GM12878 (cell line): ENCODE measurements around the gene INSYN2B. TPM values are rescaled to one million over a fixed set of nuclear protein-coding genes. Genes with fewer than 3 reads are reported as not detected.

Source experiments
- ATAC-seq: fragments of 200-7000 bp; cut with Tn5 transposase; 3 replicates; pipeline ENCODE4 v1.9.1; 2020; ENCODE audit warnings: mild to moderate bottlenecking, moderate library complexity
- BruUV-seq: library from RNA; stranded (reverse); fragments of 400-500 nt; replicated peaks from 2 replicates; lab custom pipeline; 2021; lab: Mats Ljungman, UMichigan
- CTCF ChIA-PET: fragments of 300-600 bp; sonication (Branson Sonifier 250); formaldehyde crosslinking; extraction: SDS; loops from one replicate; lab custom pipeline; 2021; ENCODE audit warnings: inconsistent platforms; lab: Yijun Ruan, JAX
- POLR2A ChIA-PET: fragments of 350-600 bp; formaldehyde crosslinking; extraction: SDS; loops from one replicate; lab custom pipeline; 2021; ENCODE audit warnings: inconsistent platforms; lab: Charles Lee
- RAD21 ChIA-PET: fragments of 300-600 bp; sonication (Branson Sonifier 250); formaldehyde crosslinking; loops from one replicate; lab custom pipeline; 2023; ENCODE audit warnings: antibody characterized with exemption; ENCODE audit not compliant: unreplicated experiment; lab: Charles Lee
- SMC1A ChIA-PET: fragments of 300-600 bp; sonication (Branson Sonifier 250); formaldehyde crosslinking; loops from one replicate; lab custom pipeline; 2023; ENCODE audit not compliant: unreplicated experiment, uncharacterized antibody; lab: Charles Lee
- DNase-seq: peaks from one replicate; pipeline ENCODE4 v3.0.0-alpha.2; 2011; ENCODE audit warnings: low read depth, low spot score
- FAIRE-seq: peaks from 3 replicates; lab custom pipeline; 2011; peaks lifted over from hg19 to GRCh38; lab: Jason Lieb, UNC
- H2AFZ ChIP-seq: 2 replicates; pipeline ENCODE4 v1.6.0; 2011; ENCODE audit warnings: low read depth, low read length, control low read depth; ENCODE audit not compliant: control insufficient read depth
- H3K27ac ChIP-seq: 2 replicates; pipeline ENCODE4 v1.5.1; 2011; ENCODE audit warnings: control low read depth; ENCODE audit not compliant: control insufficient read depth, insufficient read depth
- H3K27me3 ChIP-seq, 2 experiments: replicated peaks in 1 of 2; 2 replicates each; pipeline versions ENCODE4 v1.6.0 to v1.6.1; 2011; ENCODE audit warnings: low read length in 1 of 2; ENCODE audit not compliant: control insufficient read depth in 2 of 2, insufficient read depth in 2 of 2
- H3K36me3 ChIP-seq, 2 experiments: 2 replicates each; pipeline ENCODE4 v1.5.1; 2011; ENCODE audit warnings: low read length in 1 of 2; ENCODE audit not compliant: control insufficient read depth in 2 of 2, insufficient read depth in 2 of 2
- H3K4me1 ChIP-seq: 2 replicates; pipeline ENCODE4 v1.6.1; 2011; ENCODE audit warnings: mild to moderate bottlenecking, low read length, moderate library complexity, mixed read lengths; ENCODE audit not compliant: control insufficient read depth, insufficient read depth
- H3K4me2 ChIP-seq: 2 replicates; pipeline ENCODE4 v1.6.0; 2011; ENCODE audit warnings: control low read depth; ENCODE audit not compliant: control insufficient read depth, insufficient read depth
- H3K4me3 ChIP-seq: fragments of 200-600 bp; sonication (generic); 2 replicates; pipeline ENCODE4 v1.5.1; 2016
- H3K79me2 ChIP-seq: 2 replicates; pipeline ENCODE4 v1.6.0; 2011; ENCODE audit warnings: low read length; ENCODE audit not compliant: control insufficient read depth, insufficient read depth
- H3K9ac ChIP-seq: 2 replicates; pipeline ENCODE4 v1.8.0; 2011; ENCODE audit warnings: low read length, control low read depth, mixed read lengths; ENCODE audit not compliant: control insufficient read depth, insufficient read depth
- H3K9me3 ChIP-seq: replicated peaks from 3 replicates; pipeline ENCODE4 v1.5.1; 2011; ENCODE audit warnings: mild to moderate bottlenecking, low read length; ENCODE audit not compliant: control insufficient read depth, insufficient read depth
- H4K20me1 ChIP-seq: 2 replicates; pipeline ENCODE4 v1.6.0; 2011; ENCODE audit not compliant: control insufficient read depth, insufficient read depth
- CHD1 ChIP-seq: IDR thresholded peaks from 2 replicates; pipeline ENCODE4 v1.6.1; 2012; ENCODE audit warnings: low read depth, low read length, improper control_type of control experiment
- FOXK2 ChIP-seq: fragments of 450-650 bp; IDR thresholded peaks from 2 replicates; pipeline ENCODE4 v1.6.1; 2017; ENCODE audit warnings: mild to moderate bottlenecking, moderate library complexity
- HDAC6 ChIP-seq: fragments of 200-600 bp; sonication (generic); IDR thresholded peaks from one replicate; pipeline ENCODE4 v1.8.0; 2017; ENCODE audit warnings: antibody characterized with exemption; ENCODE audit not compliant: unreplicated experiment
- HSF1 ChIP-seq: fragments of 150-350 bp; IDR thresholded peaks from 2 replicates; pipeline ENCODE4 v1.6.1; 2014; ENCODE audit warnings: mild to moderate bottlenecking, low read depth, low read length
- MLLT1 ChIP-seq: fragments of 450-650 bp; IDR thresholded peaks from 2 replicates; pipeline ENCODE4 v1.6.1; 2016; ENCODE audit warnings: mild to moderate bottlenecking
- MTA3 ChIP-seq: IDR thresholded peaks from 2 replicates; pipeline ENCODE4 v1.6.1; 2012; ENCODE audit warnings: low read length, inconsistent platforms, borderline replicate concordance
- NFXL1 ChIP-seq: fragments of 450-650 bp; IDR thresholded peaks from 2 replicates; pipeline ENCODE4 v1.6.1; 2017; ENCODE audit warnings: antibody characterized with exemption, mild to moderate bottlenecking, borderline replicate concordance
- NR2C2 ChIP-seq: IDR thresholded peaks from 2 replicates; pipeline ENCODE4 v1.6.1; 2011; ENCODE audit warnings: borderline replicate concordance, low read depth; ENCODE audit not compliant: control insufficient read depth, insufficient read length
- POLR2AphosphoS2 ChIP-seq: IDR thresholded peaks from 2 replicates; pipeline ENCODE4 v1.6.1; 2011; ENCODE audit warnings: low read depth, mild to moderate bottlenecking, low read length, improper control_type of control experiment, moderate library complexity
- POU2F2 ChIP-seq: IDR thresholded peaks from 3 replicates; pipeline ENCODE4 v1.6.1; 2011; ENCODE audit warnings: low read depth, mild to moderate bottlenecking, low read length, borderline replicate concordance
- RFX5 ChIP-seq: IDR thresholded peaks from 2 replicates; pipeline ENCODE4 v1.6.1; 2011; ENCODE audit warnings: low read depth, low read length, improper control_type of control experiment
- SMAD5 ChIP-seq: IDR thresholded peaks from 2 replicates; pipeline ENCODE4 v1.6.1; 2016; ENCODE audit warnings: antibody characterized with exemption, low read depth
- SUZ12 ChIP-seq: fragments of 200-600 bp; sonication (generic); IDR thresholded peaks from one replicate; pipeline ENCODE4 v1.6.1; 2018; ENCODE audit warnings: antibody characterized with exemption, mild to moderate bottlenecking; ENCODE audit not compliant: unreplicated experiment
- TAF1 ChIP-seq: IDR thresholded peaks from 2 replicates; pipeline ENCODE4 v1.6.1; 2011; ENCODE audit warnings: mild to moderate bottlenecking, low read depth, low read length, borderline replicate concordance
- ZNF274 ChIP-seq: IDR thresholded peaks from one replicate; pipeline ENCODE4 v1.8.0; 2011; ENCODE audit not compliant: insufficient read length, insufficient read depth
- ZNF592 ChIP-seq: fragments of 450-650 bp; IDR thresholded peaks from 2 replicates; pipeline ENCODE4 v1.6.1; 2017; ENCODE audit warnings: mild to moderate bottlenecking, moderate library complexity
- ZNF622 ChIP-seq: fragments of 450-650 bp; IDR thresholded peaks from 2 replicates; pipeline ENCODE4 v1.6.1; 2017; ENCODE audit warnings: mild to moderate bottlenecking, inconsistent platforms
- WGBS: methylation state at CpG from one replicate; pipeline ENCODE4 v1.1.6; 2016; ENCODE audit warnings: low lambda C conversion rate; ENCODE audit not compliant: insufficient replicate concordance, insufficient coverage; ENCODE audit errors: missing lambda C conversion rate; 5-methylcytosine and 5-hydroxymethylcytosine counted together
- in situ Hi-C: fragments of 300-500 bp; cut with MboI; formaldehyde crosslinking; loops from 9 replicates; pipeline ENCODE4 v1.14.3; 2018; ENCODE audit warnings: mixed read lengths
- intact Hi-C: fragments of 100-400 bp; cut with micrococcal nuclease; formaldehyde crosslinking; loops from one replicate; pipeline ENCODE4 v1.14.2; 2022; ENCODE audit not compliant: unreplicated experiment
- polyA plus RNA-seq, 11 experiments: library from polyadenylated mRNA; depleted of rRNA in 4 of 11; unstranded in 6 of 11; stranded (reverse) in 5 of 11; fragments of >200 nt; fragmentation: Nextera tagmentation in 4 of 11; fragmentation: Illumina TruSeq in 1 of 11; extraction: Ambion mirVana in 4 of 11; extraction: Trizol in 1 of 11; gene quantifications; 1 replicate in 1 of 11; 2 replicates in 10 of 11; pipeline versions ENCODE4 v1.2.1 to v1.2.3, GENCODE V29; 2011 to 2016; ENCODE audit warnings: inconsistent platforms in 2 of 11, missing spikeins in 2 of 11, low read depth in 1 of 11
- total RNA-seq, 4 experiments: library from RNA; depleted of rRNA in 3 of 4; stranded (reverse); fragments of >200 nt in 3 of 4; fragmentation: Illumina TruSeq in 1 of 4; extraction: Trizol in 1 of 4; gene quantifications; 2 replicates each; pipeline versions ENCODE4 v1.2.1 to v1.2.3, GENCODE V29; 2013 to 2021
- TF ChIP-seq, protein P1 (sequence below): IDR thresholded peaks from 2 replicates; pipeline ENCODE4 v1.6.1; 2011; ENCODE audit warnings: borderline replicate concordance, low read depth, mild to moderate bottlenecking, moderate library complexity, mixed read lengths, low read length; ENCODE audit not compliant: insufficient read depth; ENCODE audit errors: extremely low read length

INSYN2B gene
- total and polyA plus RNA-seq, 10 of the 15 experiments (the other 5 are each of a cell fraction or from before 2014, with no cell fraction given) = 0.05 to 0.27 (median 0.13) TPM; not detected in 7

- Histone ChIP-seq H3K79me2 (peaks cover 2% of the 10 kb centered on the region), H3K4me2 (no peak overlapping the region), H4K20me1 (no peaks in the 10 kb centered on the region), H2AFZ (no peak overlapping the region), H3K4me1 (peaks cover under 1% of the 10 kb centered on the region; the same call in 1 of the 2 replicates), H3K27ac (no peak overlapping the region), H3K9ac (no peak overlapping the region), H3K4me3 (no peak overlapping the region), H3K27me3 (no peaks in the 10 kb centered on the region), H3K9me3 (no peaks in the 10 kb centered on the region; the same call in 2 of the 3 replicates), H3K36me3 (peaks cover 21 to 70% of the 10 kb centered on the region in 2 experiments)
- FAIRE-seq (no peak), ATAC-seq (no peak), DNase-seq (no peak)
- CTCF ChIA-PET = no interaction called here
- in situ Hi-C loops = no loop called here
- RAD21 ChIA-PET = no interaction called here
- intact Hi-C loops = no loop called here
- BruUV-seq = no TSS peak
- SMC1A ChIA-PET = interaction anchor here (2.9 kb wide), 1 partner anchor 8 kb away, joined by 16 read pairs; no protein-coding TSS in a partner anchor
- 96% methylated on average over 1 of the region's 1 CpG for WGBS
- POLR2A ChIA-PET = no interaction called here
- no peak for TF ChIP-seq MLLT1
- TF ChIP-seq POLR2AphosphoS2 = no peak
- no peak for TF ChIP-seq HDAC6
- TF ChIP-seq POU2F2 = no peak
- TF ChIP-seq NR2C2 = no peak
- TF ChIP-seq NFXL1 = no peak
- no peak for TF ChIP-seq FOXK2
- TF ChIP-seq CHD1 = no peak
- no peak for TF ChIP-seq ZNF622
- TF ChIP-seq ZNF274 = no peak
- TF ChIP-seq SUZ12 = no peak
- TF ChIP-seq SMAD5 = no peak
- no peak for TF ChIP-seq ZNF592
- no peak for TF ChIP-seq MTA3
- no peak for TF ChIP-seq TAF1
- TF ChIP-seq RFX5 = no peak
- TF ChIP-seq, protein P1, sequence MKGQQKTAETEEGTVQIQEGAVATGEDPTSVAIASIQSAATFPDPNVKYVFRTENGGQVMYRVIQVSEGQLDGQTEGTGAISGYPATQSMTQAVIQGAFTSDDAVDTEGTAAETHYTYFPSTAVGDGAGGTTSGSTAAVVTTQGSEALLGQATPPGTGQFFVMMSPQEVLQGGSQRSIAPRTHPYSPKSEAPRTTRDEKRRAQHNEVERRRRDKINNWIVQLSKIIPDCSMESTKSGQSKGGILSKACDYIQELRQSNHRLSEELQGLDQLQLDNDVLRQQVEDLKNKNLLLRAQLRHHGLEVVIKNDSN = no peak
- no peak for TF ChIP-seq HSF1
Measured at GRCh38 chr5:169814522-169814921, 165.8 kb downstream of the INSYN2B start.
